ENCODE data around the gene CALML6.

Gene CALML6

GRCh38 chr1:1898246-1898933 is 16.7 kb upstream of the CALML6 start:
- Mint-ChIP-seq H3K27ac (no peak overlapping the region), H3K36me3 (ENCODE audit: low read depth) (no peaks in the 10 kb centered on the region), H3K4me1 (ENCODE audit: low read depth) (peaks cover 27% of the 10 kb centered on the region), H3K4me3 (no peak overlapping the region), H3K9me3 (no peaks in the 10 kb centered on the region), H3K27me3 (no peaks in the 10 kb centered on the region)
- no peak for DNase-seq

GRCh38 chr1:1899266-1899966 is 15.6 kb upstream of the CALML6 start:
- no peak for DNase-seq
- Mint-ChIP-seq H3K9me3 (no peaks in the 10 kb centered on the region), H3K4me1 (ENCODE audit: low read depth) (peaks cover 19% of the 10 kb centered on the region), H3K4me3 (no peak overlapping the region), H3K27me3 (no peaks in the 10 kb centered on the region), H3K36me3 (ENCODE audit: low read depth) (no peaks in the 10 kb centered on the region), H3K27ac (no peak overlapping the region)

- H3K4me1 Mint-ChIP-seq (ENCODE audit: low read depth) = peaks cover 14% of the 10 kb centered on the region
- H3K36me3 Mint-ChIP-seq (ENCODE audit: low read depth) = no peaks in the 10 kb centered on the region
- DNase-seq = no peak
- H3K4me3 Mint-ChIP-seq = no peak overlapping the region
- H3K9me3 Mint-ChIP-seq = no peaks in the 10 kb centered on the region
- no peak overlapping the region for H3K27ac Mint-ChIP-seq
- no peaks in the 10 kb centered on the region for H3K27me3 Mint-ChIP-seq
These were observed 15.1 kb upstream of the CALML6 start for GRCh38 chr1:1899967-1900327.

GRCh38 chr1:1900883-1901640 is 14.0 kb upstream of the CALML6 start:
- peaks cover 7% of the 10 kb centered on the region for H3K4me1 Mint-ChIP-seq (ENCODE audit: low read depth)
- no peak overlapping the region for H3K27ac Mint-ChIP-seq
- H3K9me3 Mint-ChIP-seq = no peaks in the 10 kb centered on the region
- no peak for DNase-seq
- no peaks in the 10 kb centered on the region for H3K36me3 Mint-ChIP-seq (ENCODE audit: low read depth)
- no peak overlapping the region for H3K4me3 Mint-ChIP-seq
- H3K27me3 Mint-ChIP-seq = no peaks in the 10 kb centered on the region

GRCh38 chr1:1901641-1902294 is 13.3 kb upstream of the CALML6 start:
- Mint-ChIP-seq H3K36me3 (ENCODE audit: low read depth) (no peaks in the 10 kb centered on the region), H3K4me3 (no peak overlapping the region), H3K4me1 (ENCODE audit: low read depth) (peaks cover 9% of the 10 kb centered on the region), H3K27ac (no peak overlapping the region), H3K9me3 (no peaks in the 10 kb centered on the region), H3K27me3 (no peaks in the 10 kb centered on the region)
- no peak for DNase-seq

GRCh38 chr1:1903224-1903623 is 11.8 kb upstream of the CALML6 start:
- no peak for DNase-seq
- H3K36me3 Mint-ChIP-seq (ENCODE audit: low read depth) = no peaks in the 10 kb centered on the region
- no peaks in the 10 kb centered on the region for H3K27me3 Mint-ChIP-seq
- no peaks in the 10 kb centered on the region for H3K9me3 Mint-ChIP-seq
- H3K27ac Mint-ChIP-seq = no peak overlapping the region
- H3K4me1 Mint-ChIP-seq (ENCODE audit: low read depth) = peaks cover 8% of the 10 kb centered on the region
- H3K4me3 Mint-ChIP-seq = no peak overlapping the region

- no peaks in the 10 kb centered on the region for H3K36me3 Mint-ChIP-seq (ENCODE audit: low read depth)
- H3K9me3 Mint-ChIP-seq = no peaks in the 10 kb centered on the region
- peak overlapping the region; percentile 37 for H3K27ac Mint-ChIP-seq
- peaks cover 13% of the 10 kb centered on the region for H3K4me1 Mint-ChIP-seq (ENCODE audit: low read depth)
- H3K27me3 Mint-ChIP-seq = no peaks in the 10 kb centered on the region
- H3K4me3 Mint-ChIP-seq = no peak overlapping the region
- DNase-seq = peak; percentile 77
These were observed 8.6 kb upstream of the CALML6 start for GRCh38 chr1:1906185-1907097.

- H3K4me3 Mint-ChIP-seq = no peak overlapping the region
- H3K27ac Mint-ChIP-seq = no peak overlapping the region
- no peaks in the 10 kb centered on the region for H3K36me3 Mint-ChIP-seq (ENCODE audit: low read depth)
- DNase-seq = no peak
- H3K9me3 Mint-ChIP-seq = no peaks in the 10 kb centered on the region
- no peaks in the 10 kb centered on the region for H3K27me3 Mint-ChIP-seq
- H3K4me1 Mint-ChIP-seq (ENCODE audit: low read depth) = peaks cover 13% of the 10 kb centered on the region
These were observed 7.8 kb upstream of the CALML6 start for GRCh38 chr1:1907098-1907736.

GRCh38 chr1:1908506-1908791 is 6.6 kb upstream of the CALML6 start:
- no peaks in the 10 kb centered on the region for H3K9me3 Mint-ChIP-seq
- H3K27ac Mint-ChIP-seq = peak overlapping the region; percentile 61
- peaks cover 13% of the 10 kb centered on the region for H3K4me1 Mint-ChIP-seq (ENCODE audit: low read depth)
- DNase-seq = no peak
- no peaks in the 10 kb centered on the region for H3K36me3 Mint-ChIP-seq (ENCODE audit: low read depth)
- no peaks in the 10 kb centered on the region for H3K27me3 Mint-ChIP-seq
- H3K4me3 Mint-ChIP-seq = peak overlapping the region; percentile 70

- no peaks in the 10 kb centered on the region for H3K36me3 Mint-ChIP-seq (ENCODE audit: low read depth)
- DNase-seq = no peak
- peaks cover 13% of the 10 kb centered on the region for H3K4me1 Mint-ChIP-seq (ENCODE audit: low read depth)
- no peaks in the 10 kb centered on the region for H3K27me3 Mint-ChIP-seq
- H3K27ac Mint-ChIP-seq = peak overlapping the region; percentile 91
- H3K4me3 Mint-ChIP-seq = peak overlapping the region; percentile 83
- no peaks in the 10 kb centered on the region for H3K9me3 Mint-ChIP-seq
These were observed 5.0 kb upstream of the CALML6 start for GRCh38 chr1:1910033-1910465.

- H3K27ac Mint-ChIP-seq = no peak overlapping the region
- no peaks in the 10 kb centered on the region for H3K9me3 Mint-ChIP-seq
- no peaks in the 10 kb centered on the region for H3K27me3 Mint-ChIP-seq
- H3K4me1 Mint-ChIP-seq (ENCODE audit: low read depth) = peaks cover 13% of the 10 kb centered on the region
- DNase-seq = no peak
- H3K36me3 Mint-ChIP-seq (ENCODE audit: low read depth) = no peaks in the 10 kb centered on the region
- H3K4me3 Mint-ChIP-seq = peak overlapping the region; percentile 83
These were observed 4.3 kb upstream of the CALML6 start for GRCh38 chr1:1910651-1911331.

- no peak overlapping the region for H3K27ac Mint-ChIP-seq
- H3K36me3 Mint-ChIP-seq (ENCODE audit: low read depth) = no peaks in the 10 kb centered on the region
- no peaks in the 10 kb centered on the region for H3K27me3 Mint-ChIP-seq
- no peak for DNase-seq
- H3K4me1 Mint-ChIP-seq (ENCODE audit: low read depth) = peaks cover 10% of the 10 kb centered on the region
- no peaks in the 10 kb centered on the region for H3K9me3 Mint-ChIP-seq
- H3K4me3 Mint-ChIP-seq = no peak overlapping the region
These were observed 3.6 kb upstream of the CALML6 start for GRCh38 chr1:1911350-1912041.
